IPS DF 4.7 (cell line): ENCODE results near the gene TBC1D22A.

Source experiments
- DNase-seq: peaks from one replicate; pipeline ENCODE4 v3.0.0-alpha.2; 2013; ENCODE audit warnings: low spot score; ENCODE audit errors: extremely low read depth

TBC1D22A gene

GRCh38 chr22:47055073-47055355 lies 292.6 kb downstream of the TBC1D22A start:
- DNase-seq, result no peak

GRCh38 chr22:47055461-47055860 lies 293.0 kb downstream of the TBC1D22A start:
- DNase-seq, result no peak

GRCh38 chr22:47055921-47056320 lies 293.5 kb downstream of the TBC1D22A start:
- DNase-seq, result no peak

GRCh38 chr22:47056361-47056760 lies 293.9 kb downstream of the TBC1D22A start:
- DNase-seq, result no peak

- DNase-seq, result no peak
These were observed 294.5 kb downstream of the TBC1D22A start for GRCh38 chr22:47056776-47057470.

GRCh38 chr22:47057916-47058585 lies 295.6 kb downstream of the TBC1D22A start:
- DNase-seq, result no peak

GRCh38 chr22:47059076-47059475 lies 296.6 kb downstream of the TBC1D22A start:
- no peak for DNase-seq

- DNase-seq, result no peak
These were observed 297.3 kb downstream of the TBC1D22A start for GRCh38 chr22:47059701-47060161.

- DNase-seq, result no peak
These were observed 298.3 kb downstream of the TBC1D22A start for GRCh38 chr22:47060718-47061117.

GRCh38 chr22:47061226-47061625 lies 298.8 kb downstream of the TBC1D22A start:
- DNase-seq, result no peak

- DNase-seq, result no peak
These were observed 299.7 kb downstream of the TBC1D22A start for GRCh38 chr22:47062126-47062525.

GRCh38 chr22:47063071-47063509 lies 300.6 kb downstream of the TBC1D22A start:
- DNase-seq, result no peak

GRCh38 chr22:47063606-47064005 lies 301.2 kb downstream of the TBC1D22A start:
- no peak for DNase-seq

GRCh38 chr22:47064016-47064415 lies 301.6 kb downstream of the TBC1D22A start:
- no peak for DNase-seq

GRCh38 chr22:47064416-47064815 lies 302.0 kb downstream of the TBC1D22A start:
- DNase-seq, result no peak

- DNase-seq, result no peak
These were observed 303.5 kb downstream of the TBC1D22A start for GRCh38 chr22:47065756-47066615.

GRCh38 chr22:47066616-47066905 lies 304.1 kb downstream of the TBC1D22A start:
- no peak for DNase-seq

GRCh38 chr22:47067321-47067890 lies 305.0 kb downstream of the TBC1D22A start:
- DNase-seq, result no peak

- DNase-seq, result no peak
These were observed 305.6 kb downstream of the TBC1D22A start for GRCh38 chr22:47067911-47068625.

GRCh38 chr22:47068626-47068996 lies 306.2 kb downstream of the TBC1D22A start:
- DNase-seq, result no peak

GRCh38 chr22:47069270-47069669 lies 306.8 kb downstream of the TBC1D22A start:
- no peak for DNase-seq
